HG02588 (cell line): ENCODE results near the gene FHOD3.
A peak's percentile ranks its signal among the peaks of the same experiment; 100 is the strongest.

Source experiments
- ATAC-seq: cut with Tn5 transposase; IDR thresholded peaks from one replicate; pipeline ENCODE4 v1.9.1; 2021; ENCODE audit warnings: mild to moderate bottlenecking, moderate library complexity; ENCODE audit not compliant: unreplicated experiment

FHOD3 gene

DNA sequence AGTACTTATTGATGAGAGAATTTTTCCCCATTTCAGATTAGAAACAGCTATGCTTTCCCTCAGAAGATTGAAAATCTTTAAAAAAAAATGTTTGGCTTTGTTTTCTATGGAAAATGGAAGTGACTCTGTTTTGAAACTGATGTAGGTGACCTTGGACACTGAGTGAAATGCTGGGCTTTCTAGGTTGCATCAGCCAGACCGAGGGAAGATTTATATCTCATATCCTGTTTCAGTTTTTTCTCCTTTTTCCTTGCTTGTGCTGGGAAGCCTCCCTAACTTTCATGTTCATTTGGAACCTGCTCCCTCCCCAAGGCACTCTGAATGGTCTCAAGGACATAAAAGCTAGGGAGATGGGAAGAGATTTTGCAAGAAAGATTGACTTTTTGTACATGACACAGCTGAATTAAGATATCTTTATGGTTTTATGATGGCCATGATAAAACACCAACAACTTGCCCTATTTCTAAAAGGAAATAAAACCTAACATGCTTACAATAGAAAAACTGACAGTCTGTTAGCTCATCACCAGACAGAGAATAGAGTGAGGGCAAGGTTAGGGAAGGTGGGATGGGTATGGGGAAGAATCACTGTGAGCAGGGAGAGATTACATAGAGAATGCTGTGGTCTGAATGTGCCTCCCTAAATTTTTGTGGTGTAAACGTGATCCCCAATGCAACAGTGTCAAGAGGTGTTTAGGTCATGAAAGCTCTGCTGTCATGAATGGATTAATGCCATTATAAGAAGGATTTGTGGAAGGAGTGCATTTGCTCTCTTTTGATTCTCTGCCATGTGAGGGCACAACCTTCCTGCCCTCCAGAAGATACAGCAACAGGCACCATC lies 281.6 kb downstream of the FHOD3 start:
- no peak for ATAC-seq

DNA sequence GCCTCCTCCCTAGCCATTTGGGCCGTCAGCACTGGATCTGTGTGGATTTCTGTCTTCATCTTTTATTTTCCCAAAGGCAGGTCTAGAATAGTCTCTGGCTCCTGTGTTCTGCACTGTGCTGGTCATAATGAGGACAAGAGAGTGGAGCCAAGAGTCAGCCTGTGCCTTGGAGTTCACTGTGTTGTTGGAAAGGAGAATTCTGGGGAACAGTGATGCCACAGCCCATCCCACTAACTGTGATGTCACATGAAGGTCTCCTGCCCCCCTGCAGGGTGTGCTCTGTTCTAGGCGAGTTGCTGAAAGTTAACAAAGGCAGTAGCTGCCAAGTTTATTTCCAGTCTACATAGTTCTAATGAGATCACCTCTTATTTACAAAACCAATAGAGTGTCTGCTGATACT lies 282.8 kb downstream of the FHOD3 start:
- no peak for ATAC-seq

DNA sequence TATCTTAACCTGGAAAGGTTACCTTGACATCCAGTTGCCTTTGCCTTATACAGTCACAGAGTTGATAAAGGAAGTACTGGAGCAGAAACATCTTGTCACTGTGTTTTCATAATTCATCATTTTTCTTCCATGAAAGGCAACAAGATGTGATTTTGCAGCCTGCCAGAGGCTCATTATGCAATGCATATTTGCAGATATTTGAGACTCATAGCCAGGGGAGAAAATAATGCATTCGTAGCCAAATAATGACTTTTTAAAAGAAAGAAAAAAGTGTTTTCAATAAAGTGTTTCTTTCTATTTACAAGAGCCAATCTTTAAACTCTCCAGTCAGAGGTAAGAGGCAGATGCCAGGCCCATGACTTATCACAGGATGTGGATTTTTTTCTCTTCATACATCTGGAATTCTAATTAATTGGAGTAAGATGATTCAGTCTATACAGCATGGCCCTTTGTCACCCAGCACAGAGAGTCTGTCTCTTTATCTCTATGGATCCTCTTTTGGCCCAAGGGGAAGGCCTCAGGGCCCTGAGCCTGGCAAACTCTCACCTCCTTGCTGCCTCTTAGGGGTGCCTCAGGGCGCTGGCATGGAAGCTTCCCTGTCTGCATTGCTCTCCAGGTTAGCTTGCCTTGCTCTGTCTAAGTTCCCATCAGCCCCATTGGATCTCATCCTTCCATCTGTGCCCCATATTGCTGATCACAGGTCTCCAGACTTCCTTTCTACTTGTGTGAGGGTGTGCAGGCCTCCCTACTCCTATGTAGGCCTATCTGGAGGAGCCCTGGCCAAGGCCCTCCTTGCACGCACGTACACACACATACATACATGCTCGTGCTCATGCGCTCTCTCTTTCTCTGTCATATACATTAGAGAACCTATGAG lies 283.6 kb downstream of the FHOD3 start:
- no peak for ATAC-seq

- ATAC-seq: peak; percentile 63
Measured at GRCh38 chr18:36582988-36583745, 285.7 kb downstream of the FHOD3 start.

- ATAC-seq: no peak
Measured at GRCh38 chr18:36589857-36590543, 292.5 kb downstream of the FHOD3 start.

- ATAC-seq: no peak
Measured at GRCh38 chr18:36590621-36591580, 293.4 kb downstream of the FHOD3 start.

DNA sequence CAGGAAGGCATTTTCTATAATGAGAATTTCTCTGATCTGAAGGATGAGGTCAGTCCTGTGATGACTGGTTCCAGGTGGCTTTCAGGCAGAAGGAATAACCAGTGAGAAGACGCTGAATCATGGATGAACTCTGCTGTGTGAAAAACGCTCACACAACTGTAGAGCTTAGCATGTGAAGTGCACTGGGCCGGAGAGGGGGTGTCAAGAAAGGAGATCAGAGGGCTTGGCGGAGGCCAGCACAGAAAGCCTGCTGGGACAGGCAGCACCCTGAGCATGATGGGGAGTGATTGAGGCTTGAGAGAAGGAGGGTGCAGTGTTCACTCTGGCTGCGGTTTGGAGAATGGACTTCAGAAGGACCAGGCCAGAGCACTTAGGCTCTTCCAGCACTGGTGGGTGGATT lies 294.8 kb downstream of the FHOD3 start:
- ATAC-seq: no peak

GRCh38 chr18:36593001-36593400 lies 295.5 kb downstream of the FHOD3 start:
- no peak for ATAC-seq

DNA sequence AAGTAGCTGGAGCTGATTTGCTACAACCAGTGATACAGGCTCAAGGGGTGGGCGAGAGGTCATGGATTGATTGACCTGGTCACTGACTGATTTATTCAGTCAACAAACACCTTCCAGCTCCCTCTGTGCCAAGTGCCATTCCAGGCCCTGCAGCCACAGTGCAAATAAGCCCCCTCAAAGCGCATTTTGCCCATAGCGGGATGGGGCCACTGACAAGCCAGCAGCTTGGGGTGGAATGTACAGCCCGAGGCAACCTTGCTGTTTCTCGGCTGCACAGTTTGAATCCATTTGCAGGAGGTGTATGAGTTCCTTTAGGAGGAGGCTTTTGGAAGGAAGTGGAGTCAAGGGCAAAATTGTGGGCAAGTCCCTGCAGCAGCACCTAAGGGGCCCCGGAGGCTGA lies 296.1 kb downstream of the FHOD3 start:
- ATAC-seq: no peak

DNA sequence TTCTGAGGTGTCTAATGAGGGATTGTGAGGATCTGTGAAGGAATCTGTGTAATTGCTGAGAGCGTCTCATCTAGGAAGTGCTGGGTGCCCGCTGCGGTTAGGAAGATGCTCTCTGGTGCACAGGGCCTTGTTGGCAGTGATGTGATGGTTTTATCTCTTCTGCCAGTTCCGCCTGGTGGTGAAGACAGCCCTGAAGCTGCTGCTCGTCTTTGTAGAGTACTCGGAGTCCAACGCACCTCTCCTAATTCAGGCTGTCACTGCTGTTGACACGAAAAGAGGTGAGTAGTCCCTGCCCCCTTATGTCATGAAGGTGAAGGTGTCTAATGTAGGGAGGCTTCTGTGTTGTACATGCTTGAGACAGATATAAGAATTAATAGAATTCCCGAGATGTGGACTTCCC lies 297.1 kb downstream of the FHOD3 start:
- no peak for ATAC-seq

GRCh38 chr18:36595046-36595817 lies 297.7 kb downstream of the FHOD3 start:
- no peak for ATAC-seq

GRCh38 chr18:36595818-36596215 lies 298.3 kb downstream of the FHOD3 start:
- no peak for ATAC-seq

GRCh38 chr18:36597636-36598035 lies 300.1 kb downstream of the FHOD3 start:
- no peak for ATAC-seq

- no peak for ATAC-seq
Measured at GRCh38 chr18:36600548-36600947, 303.0 kb downstream of the FHOD3 start.

- no peak for ATAC-seq
Measured at GRCh38 chr18:36601316-36601715, 303.8 kb downstream of the FHOD3 start.

GRCh38 chr18:36602071-36602470 lies 304.6 kb downstream of the FHOD3 start:
- ATAC-seq: no peak

DNA sequence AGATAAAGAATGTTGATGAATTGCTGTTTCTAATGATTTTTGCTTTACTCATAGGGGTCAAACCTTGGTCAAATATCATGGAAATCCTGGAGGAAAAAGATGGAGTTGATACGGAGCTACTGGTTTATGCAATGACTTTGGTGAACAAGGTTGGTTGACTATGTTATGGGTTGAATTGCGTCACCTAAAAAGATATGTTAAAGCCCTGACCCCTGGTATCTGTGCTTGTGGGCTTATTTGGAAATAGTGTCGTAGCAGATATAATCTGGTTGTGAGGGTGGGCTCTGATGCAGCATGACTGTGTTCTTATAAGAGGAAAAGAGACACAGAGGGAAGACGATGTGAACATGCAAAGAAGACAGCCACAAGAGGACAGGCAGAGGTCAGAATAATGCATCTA lies 305.1 kb downstream of the FHOD3 start:
- ATAC-seq: no peak

DNA sequence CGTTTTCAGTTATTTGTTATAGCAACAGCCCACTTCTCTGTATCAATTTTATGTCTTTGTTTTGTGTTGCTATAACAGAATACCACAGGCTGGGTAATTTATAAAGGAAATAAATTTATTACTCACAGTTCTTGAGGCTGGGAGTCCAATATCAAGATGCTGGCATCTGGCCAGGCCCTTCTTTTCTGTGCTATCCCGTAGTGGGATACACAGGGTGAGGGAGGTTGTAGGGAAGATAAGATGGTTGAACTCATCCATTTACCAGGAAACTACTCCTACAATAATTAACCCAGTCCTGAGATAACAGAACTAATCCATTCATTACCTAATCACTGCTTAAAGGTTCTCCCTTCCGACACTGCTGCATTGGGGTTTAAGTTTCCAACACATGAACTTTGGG lies 310.6 kb downstream of the FHOD3 start:
- ATAC-seq: no peak

DNA sequence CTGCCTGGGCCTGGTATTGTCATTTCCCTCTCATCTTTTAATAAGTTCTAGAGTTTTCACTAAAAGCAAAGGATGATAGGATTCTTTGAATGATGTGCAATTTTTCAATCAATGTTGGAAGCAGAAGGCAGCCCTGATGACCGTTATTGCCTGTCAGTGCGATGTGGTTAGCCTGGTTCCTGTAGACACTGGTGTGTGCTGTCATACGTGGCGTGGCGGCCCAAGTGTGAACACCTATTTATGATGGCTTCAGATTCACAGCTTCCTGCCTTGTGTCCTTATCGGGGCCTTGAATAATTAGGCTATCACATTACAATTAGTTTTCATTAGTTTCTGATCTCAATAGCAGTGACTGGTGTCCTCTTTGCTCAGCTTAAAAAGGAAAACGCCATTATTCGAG lies 312.7 kb downstream of the FHOD3 start:
- ATAC-seq: no peak
